PFSK-1 (cell line): ENCODE measurements around the gene GALNTL6.

Experiments
- FOXP2 ChIP-seq: optimal IDR thresholded peaks from 2 replicates; pipeline ENCODE3; 2011; ENCODE audit warnings: borderline replicate concordance, control low read depth, inconsistent platforms; ENCODE audit not compliant: insufficient read depth; ENCODE audit errors: extremely low read length, extremely low read depth
- POLR2AphosphoS5 ChIP-seq: IDR thresholded peaks from 2 replicates; pipeline ENCODE4 v1.6.1; 2012; ENCODE audit warnings: low read depth, mild to moderate bottlenecking, control low read depth, low read length, moderate library complexity
- SIN3A ChIP-seq: IDR thresholded peaks from 2 replicates; pipeline ENCODE4 v1.6.1; 2012; ENCODE audit warnings: mild to moderate bottlenecking, low read length, moderate library complexity, borderline replicate concordance; ENCODE audit not compliant: insufficient read depth
- TAF1 ChIP-seq: IDR thresholded peaks from 2 replicates; pipeline ENCODE4 v1.6.1; 2012; ENCODE audit warnings: low read length, control low read depth, borderline replicate concordance; ENCODE audit not compliant: insufficient read depth
- TF ChIP-seq, protein P1 (sequence below), 2 experiments: IDR thresholded peaks; 2 replicates each; pipeline versions ENCODE4 v1.6.1 to v1.8.0; 2011 to 2012; ENCODE audit warnings: low read depth in 2 of 2, low read length in 2 of 2, control low read depth in 1 of 2, inconsistent platforms in 1 of 2, mild to moderate bottlenecking in 1 of 2, moderate library complexity in 1 of 2; ENCODE audit not compliant: insufficient read depth in 1 of 2

Gene GALNTL6

DNA sequence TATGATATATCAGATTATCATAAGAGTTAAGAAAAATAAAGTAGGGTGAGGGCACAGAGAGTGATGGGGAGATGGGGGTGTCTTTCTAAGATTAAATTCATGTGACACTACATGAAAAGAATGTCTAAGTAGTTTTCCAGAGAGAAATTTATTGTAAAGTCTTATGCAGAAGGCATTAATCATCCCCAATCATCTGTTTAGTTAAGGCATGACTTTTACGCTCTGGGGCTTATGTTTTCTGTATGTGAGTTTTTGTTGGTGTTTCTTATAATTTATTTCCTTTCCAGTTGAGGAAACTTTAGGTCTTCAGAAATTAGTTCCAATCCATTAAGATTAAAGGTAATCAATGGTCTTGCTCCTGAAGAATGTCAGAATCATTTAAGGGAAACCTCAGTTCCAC, 972.4 kb downstream of the GALNTL6 start:
- TF ChIP-seq SIN3A = no peak
- TF ChIP-seq FOXP2 = no peak
- no peak for TF ChIP-seq TAF1
- TF ChIP-seq POLR2AphosphoS5 = no peak
- TF ChIP-seq, protein P1, sequence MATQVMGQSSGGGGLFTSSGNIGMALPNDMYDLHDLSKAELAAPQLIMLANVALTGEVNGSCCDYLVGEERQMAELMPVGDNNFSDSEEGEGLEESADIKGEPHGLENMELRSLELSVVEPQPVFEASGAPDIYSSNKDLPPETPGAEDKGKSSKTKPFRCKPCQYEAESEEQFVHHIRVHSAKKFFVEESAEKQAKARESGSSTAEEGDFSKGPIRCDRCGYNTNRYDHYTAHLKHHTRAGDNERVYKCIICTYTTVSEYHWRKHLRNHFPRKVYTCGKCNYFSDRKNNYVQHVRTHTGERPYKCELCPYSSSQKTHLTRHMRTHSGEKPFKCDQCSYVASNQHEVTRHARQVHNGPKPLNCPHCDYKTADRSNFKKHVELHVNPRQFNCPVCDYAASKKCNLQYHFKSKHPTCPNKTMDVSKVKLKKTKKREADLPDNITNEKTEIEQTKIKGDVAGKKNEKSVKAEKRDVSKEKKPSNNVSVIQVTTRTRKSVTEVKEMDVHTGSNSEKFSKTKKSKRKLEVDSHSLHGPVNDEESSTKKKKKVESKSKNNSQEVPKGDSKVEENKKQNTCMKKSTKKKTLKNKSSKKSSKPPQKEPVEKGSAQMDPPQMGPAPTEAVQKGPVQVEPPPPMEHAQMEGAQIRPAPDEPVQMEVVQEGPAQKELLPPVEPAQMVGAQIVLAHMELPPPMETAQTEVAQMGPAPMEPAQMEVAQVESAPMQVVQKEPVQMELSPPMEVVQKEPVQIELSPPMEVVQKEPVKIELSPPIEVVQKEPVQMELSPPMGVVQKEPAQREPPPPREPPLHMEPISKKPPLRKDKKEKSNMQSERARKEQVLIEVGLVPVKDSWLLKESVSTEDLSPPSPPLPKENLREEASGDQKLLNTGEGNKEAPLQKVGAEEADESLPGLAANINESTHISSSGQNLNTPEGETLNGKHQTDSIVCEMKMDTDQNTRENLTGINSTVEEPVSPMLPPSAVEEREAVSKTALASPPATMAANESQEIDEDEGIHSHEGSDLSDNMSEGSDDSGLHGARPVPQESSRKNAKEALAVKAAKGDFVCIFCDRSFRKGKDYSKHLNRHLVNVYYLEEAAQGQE (IDR thresholded peaks at IDR 0.05; ENCODE audit: insufficient read depth in 1 of 2, low read depth in 2 of 2, low read length in 2 of 2) = no peak

DNA sequence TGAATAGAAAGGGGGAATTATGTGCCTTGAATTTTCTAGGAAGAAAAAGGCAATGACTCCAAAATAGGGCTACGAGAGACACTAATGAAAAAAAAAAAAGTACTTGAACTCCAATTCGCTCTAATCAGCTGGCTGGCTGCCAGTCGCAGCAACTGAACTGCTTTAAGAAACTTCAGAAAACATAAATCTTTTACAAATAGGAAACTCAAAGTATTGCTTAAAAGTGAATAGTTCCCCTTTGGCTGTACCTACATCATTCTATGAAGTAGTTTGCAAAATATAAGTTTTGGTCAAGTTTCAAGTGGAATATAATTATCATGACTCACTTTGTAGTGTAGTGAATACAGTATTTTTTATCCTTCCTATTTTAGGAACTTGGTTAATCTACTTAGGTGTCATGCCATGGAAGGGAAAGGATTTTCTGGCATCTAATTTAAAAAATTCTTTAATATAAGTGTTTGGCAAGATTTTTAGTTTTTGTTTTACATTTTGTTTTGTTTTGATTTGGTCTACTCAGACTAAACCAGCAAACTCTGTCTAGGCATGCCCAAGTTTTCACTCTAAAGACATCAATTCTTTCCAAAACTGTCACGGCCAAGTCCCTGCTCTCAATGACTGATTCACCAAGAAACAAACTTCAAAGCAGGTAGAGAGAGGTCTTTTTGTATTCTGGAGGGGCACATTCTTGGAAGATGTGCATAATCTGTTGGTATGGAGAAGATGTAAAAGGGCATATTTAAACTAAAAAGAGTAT, 973.0 kb downstream of the GALNTL6 start:
- TF ChIP-seq FOXP2 = no peak
- TF ChIP-seq, protein P1 (IDR thresholded peaks at IDR 0.05; ENCODE audit: insufficient read depth in 1 of 2, low read depth in 2 of 2, low read length in 2 of 2) = no peak
- no peak for TF ChIP-seq SIN3A
- TF ChIP-seq POLR2AphosphoS5 = no peak
- TF ChIP-seq TAF1 = no peak

DNA sequence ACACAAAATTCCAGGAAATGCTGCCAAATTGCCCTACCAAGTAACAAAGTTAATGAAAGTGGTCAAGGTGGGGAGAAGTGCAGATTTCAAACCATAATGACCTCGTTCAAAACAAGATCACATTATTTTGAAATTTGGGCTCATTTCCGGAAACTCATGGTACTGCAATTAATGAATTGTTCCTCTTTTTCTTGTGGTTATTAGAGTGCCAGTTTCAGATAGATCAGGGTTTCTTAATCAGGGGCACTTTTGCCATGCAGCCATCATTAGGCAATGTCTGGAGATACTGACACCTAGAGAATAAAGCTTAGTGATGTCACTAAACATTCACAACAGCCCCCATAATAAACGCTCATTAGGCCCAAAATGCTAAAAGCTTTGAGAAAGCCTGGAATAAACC, 973.9 kb downstream of the GALNTL6 start:
- no peak for TF ChIP-seq FOXP2
- TF ChIP-seq POLR2AphosphoS5 = no peak
- TF ChIP-seq, protein P1 (IDR thresholded peaks at IDR 0.05; ENCODE audit: insufficient read depth in 1 of 2, low read depth in 2 of 2, low read length in 2 of 2) = no peak
- TF ChIP-seq TAF1 = no peak
- TF ChIP-seq SIN3A = no peak

DNA sequence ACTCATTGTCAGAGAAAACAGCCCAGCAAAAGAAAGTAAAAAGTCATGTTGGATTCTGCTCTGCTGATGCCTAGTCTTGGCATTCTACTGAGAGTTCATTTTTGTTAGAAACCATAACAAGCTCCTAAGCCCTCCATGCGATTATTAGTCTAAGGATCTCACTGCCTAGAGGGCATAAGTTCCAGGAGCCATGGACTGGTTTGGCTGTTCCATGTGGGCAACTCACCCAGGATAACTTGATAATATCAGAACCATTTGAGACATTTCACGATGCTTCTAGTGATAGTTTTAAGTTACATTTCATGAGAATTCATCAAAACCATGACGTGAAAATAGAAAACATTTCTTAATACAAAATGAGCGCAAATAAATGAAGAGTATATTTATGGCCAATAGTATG, 978.6 kb downstream of the GALNTL6 start:
- TF ChIP-seq FOXP2 (no peak), POLR2AphosphoS5 (no peak), TAF1 (no peak)
- TF ChIP-seq, protein P1 (IDR thresholded peaks at IDR 0.05; ENCODE audit: insufficient read depth in 1 of 2, low read depth in 2 of 2, low read length in 2 of 2) = no peak
